Measurements from ENCODE around the gene EPB42.

GRCh38 chr15:43255376-43255775, 34.6 kb upstream of the EPB42 start:
- TF ChIP-seq EZH2 (IDR thresholded peaks at IDR 0.05; ENCODE audit: insufficient read depth, poor library complexity, severe bottlenecking) = no peak
- no peak for TF ChIP-seq EZH2phosphoT487 (IDR thresholded peaks at IDR 0.05; ENCODE audit: insufficient read depth, low read depth)
